Kidney (tissue), 14 donors: ENCODE results near the gene FOXRED1. TPM values are rescaled to one million over a fixed set of nuclear protein-coding genes. Genes with fewer than 3 reads are reported as not detected.
A peak's percentile ranks its signal among the peaks of the same experiment; 100 is the strongest.

Experiments
- DNase-seq, 5 donors: peaks; one replicate each; pipeline ENCODE4 v3.0.0-alpha.2; 2013 to 2020
- FAIRE-seq: peaks from 2 replicates; lab custom pipeline; 2012; peaks lifted over from hg19 to GRCh38; lab: Jason Lieb, UNC
- H3K27ac ChIP-seq, 2 donors: one replicate each; pipeline ENCODE4 v1.7.0; 2013; ENCODE audit warnings: low read depth in 2 of 2, low read length in 2 of 2, inconsistent platforms in 1 of 2
- H3K27me3 ChIP-seq: one replicate; pipeline ENCODE4 v1.7.1; 2013; ENCODE audit warnings: low read length, inconsistent platforms; ENCODE audit not compliant: control insufficient read depth, insufficient read depth
- H3K36me3 ChIP-seq, 3 donors: one replicate each; pipeline versions ENCODE4 v1.7.0 to v1.7.1; 2013; ENCODE audit warnings: low read length in 3 of 3, control low read depth in 1 of 3, inconsistent platforms in 1 of 3; ENCODE audit not compliant: insufficient read depth in 3 of 3, control insufficient read depth in 2 of 3
- H3K4me1 ChIP-seq, 3 donors: one replicate each; pipeline versions ENCODE4 v1.7.0 to v1.7.1; 2013; ENCODE audit warnings: low read length in 3 of 3, inconsistent platforms in 1 of 3, low read depth in 1 of 3; ENCODE audit not compliant: control insufficient read depth in 2 of 3, insufficient read depth in 2 of 3
- H3K4me3 ChIP-seq, 3 donors: one replicate each; pipeline versions ENCODE4 v1.7.0 to v1.8.1; 2013; ENCODE audit warnings: low read length in 3 of 3, control low read depth in 1 of 3, inconsistent platforms in 1 of 3
- H3K9ac ChIP-seq, 3 donors: one replicate each; pipeline versions ENCODE4 v1.7.0 to v1.7.1; 2013; ENCODE audit warnings: low read length in 3 of 3, control low read depth in 1 of 3, inconsistent platforms in 1 of 3
- H3K9me3 ChIP-seq, 3 donors: one replicate each; pipeline versions ENCODE4 v1.7.0 to v1.7.1; 2013; ENCODE audit warnings: low read length in 3 of 3, control low read depth in 1 of 3, inconsistent platforms in 1 of 3; ENCODE audit not compliant: control insufficient read depth in 2 of 3, insufficient read depth in 1 of 3
- intact Hi-C: fragments of 100-400 bp; cut with DNase I; formaldehyde crosslinking; loops from one replicate; pipeline ENCODE4 v1.11.1; 2022
- polyA plus RNA-seq: library from polyadenylated mRNA; stranded (reverse); fragments of 350-450 nt; fragmentation: Illumina TruSeq; extraction: RNeasy Lipid Tissue Mini Kit (QIAGEN cat#74804); gene quantifications from one replicate; pipeline ENCODE4 v1.2.3, GENCODE V29; 2014; ENCODE audit warnings: low read depth, low replicate concordance; ENCODE audit not compliant: insufficient read depth
- total RNA-seq: library from RNA; stranded (reverse); fragmentation: NEBNext Ultra II Directional; extraction: Animal tissue kit (Norgen Biotek cat#: 25700); gene quantifications from one replicate; pipeline ENCODE4 v1.2.1, GENCODE V29; 2021
- TF ChIP-seq, protein P1 (sequence below): IDR thresholded peaks from 3 replicates; pipeline ENCODE4 v1.5.1; 2012; ENCODE audit warnings: mild to moderate bottlenecking, moderate library complexity, borderline replicate concordance; ENCODE audit not compliant: insufficient read depth; ENCODE audit errors: extremely low read depth
- donor health status: control.
- donor health status: control.
- donor health status: control.
- donor health status: control.
- donor health status: control.
- donor health status: DM: yes; HTN: yes; CAD: no.
- donor health status: Normal renal cell carcinoma (clear cell type).

Gene FOXRED1
- total and polyA plus RNA-seq, 2 donors from 2014 or later = 21.5 to 37.1 TPM

DNA sequence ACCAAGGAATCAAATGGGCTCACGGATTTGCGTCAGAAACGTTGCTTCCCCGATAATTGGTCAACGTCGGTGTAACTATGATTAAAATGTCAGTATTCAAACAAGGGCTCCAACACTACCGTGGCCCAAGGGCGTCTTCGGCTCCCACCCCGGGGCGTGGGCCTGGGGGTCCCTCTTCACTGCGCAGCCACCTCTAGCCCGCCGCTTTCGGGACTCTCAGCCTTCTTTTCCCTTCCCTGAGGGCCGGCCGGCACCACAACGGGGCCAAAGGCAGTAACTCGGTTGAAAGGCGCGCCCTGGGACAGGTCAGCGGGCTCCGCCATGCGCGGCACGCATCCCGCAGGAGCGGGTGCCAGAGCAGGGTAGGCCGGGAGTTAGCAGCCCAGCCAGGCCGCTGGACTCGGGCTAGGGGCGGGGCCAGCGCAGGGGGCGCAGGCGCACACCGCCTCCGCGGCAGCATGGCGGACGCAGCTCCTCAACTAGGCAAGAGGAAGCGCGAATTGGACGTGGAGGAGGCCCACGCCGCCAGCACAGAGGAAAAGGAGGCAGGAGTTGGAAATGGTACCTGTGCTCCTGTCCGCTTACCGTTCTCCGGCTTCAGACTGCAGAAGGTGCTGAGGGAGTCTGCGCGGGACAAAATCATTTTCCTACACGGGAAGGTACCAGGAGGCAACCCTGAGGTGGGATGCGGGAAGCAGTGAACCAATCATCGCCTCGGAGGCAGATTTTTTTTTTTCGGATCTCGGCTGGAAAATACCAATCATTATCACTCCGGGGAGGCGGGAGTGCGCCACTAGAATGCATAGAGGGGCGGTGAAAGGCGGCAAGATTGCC is 34.9 kb downstream of the FOXRED1 start, which contains the start of gene DCPS:
Gene DCPS (plus strand): TSS at position 438 of the 834 bp plus-strand sequence. CDS start 21 bp downstream, at position 459.
- no peaks in the 10 kb centered on the region for H3K9me3 ChIP-seq
- TF ChIP-seq, protein P1, sequence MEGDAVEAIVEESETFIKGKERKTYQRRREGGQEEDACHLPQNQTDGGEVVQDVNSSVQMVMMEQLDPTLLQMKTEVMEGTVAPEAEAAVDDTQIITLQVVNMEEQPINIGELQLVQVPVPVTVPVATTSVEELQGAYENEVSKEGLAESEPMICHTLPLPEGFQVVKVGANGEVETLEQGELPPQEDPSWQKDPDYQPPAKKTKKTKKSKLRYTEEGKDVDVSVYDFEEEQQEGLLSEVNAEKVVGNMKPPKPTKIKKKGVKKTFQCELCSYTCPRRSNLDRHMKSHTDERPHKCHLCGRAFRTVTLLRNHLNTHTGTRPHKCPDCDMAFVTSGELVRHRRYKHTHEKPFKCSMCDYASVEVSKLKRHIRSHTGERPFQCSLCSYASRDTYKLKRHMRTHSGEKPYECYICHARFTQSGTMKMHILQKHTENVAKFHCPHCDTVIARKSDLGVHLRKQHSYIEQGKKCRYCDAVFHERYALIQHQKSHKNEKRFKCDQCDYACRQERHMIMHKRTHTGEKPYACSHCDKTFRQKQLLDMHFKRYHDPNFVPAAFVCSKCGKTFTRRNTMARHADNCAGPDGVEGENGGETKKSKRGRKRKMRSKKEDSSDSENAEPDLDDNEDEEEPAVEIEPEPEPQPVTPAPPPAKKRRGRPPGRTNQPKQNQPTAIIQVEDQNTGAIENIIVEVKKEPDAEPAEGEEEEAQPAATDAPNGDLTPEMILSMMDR = no peak
- H3K4me1 ChIP-seq = peaks cover 0 to 7% (median 0%) of the 10 kb centered on the region in 3 donors
- intact Hi-C loops = no loop called here
- FAIRE-seq (no peak), DNase-seq (peak; percentile 93 to 96 (median 96))
- peaks cover 0 to 2% (median 0%) of the 10 kb centered on the region in 3 donors for H3K36me3 ChIP-seq
- H3K27me3 ChIP-seq = no peaks in the 10 kb centered on the region
- peak within 1 kb of the TSS; percentile 91 to 99 (median 93) for H3K9ac ChIP-seq
- peak within 1 kb of the TSS; percentile 89 to 96 for H3K27ac ChIP-seq
- peak within 1 kb of the TSS; percentile 74 to 99 (median 97) for H3K4me3 ChIP-seq

DNA sequence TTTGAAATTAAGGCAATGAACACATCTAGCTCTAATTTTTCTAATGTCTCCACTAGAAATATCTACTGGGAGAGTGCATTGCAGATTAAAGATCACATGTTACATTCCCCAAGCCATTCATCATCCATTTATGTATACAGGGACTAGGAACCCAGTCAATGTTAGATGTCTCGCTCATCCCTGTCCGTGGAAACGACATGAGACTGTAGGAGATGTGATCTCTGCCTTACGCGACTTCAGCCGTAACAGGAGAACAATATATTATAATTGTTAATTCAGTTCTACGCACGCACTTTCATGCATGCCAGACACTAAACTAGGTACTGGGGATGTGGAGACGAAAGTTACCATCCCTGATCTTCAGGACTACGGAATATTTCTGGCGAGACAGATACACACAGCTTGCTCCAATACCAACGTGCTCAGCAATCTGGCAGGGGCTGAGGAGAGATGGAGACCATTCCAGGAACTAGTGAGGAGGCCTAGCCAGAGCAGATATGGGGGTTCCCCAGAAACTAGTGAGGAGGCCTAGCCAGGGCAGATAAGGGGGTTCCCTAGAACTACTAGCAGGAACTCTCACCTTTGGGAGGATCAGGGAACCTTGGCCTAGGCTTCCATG is 35.6 kb downstream of the FOXRED1 start:
- peak overlapping the region in 1 of 2 donors; percentile 96 for H3K27ac ChIP-seq
- H3K4me1 ChIP-seq = peaks cover 0 to 7% (median 0%) of the 10 kb centered on the region in 3 donors
- H3K27me3 ChIP-seq = no peaks in the 10 kb centered on the region
- DNase-seq = no peak
- intact Hi-C loops = no loop called here
- peak overlapping the region; percentile 74 to 99 (median 97) for H3K4me3 ChIP-seq
- H3K9ac ChIP-seq = peak overlapping the region; percentile 15 to 99 (median 91)
- peaks cover 0 to 2% (median 0%) of the 10 kb centered on the region in 3 donors for H3K36me3 ChIP-seq
- no peaks in the 10 kb centered on the region for H3K9me3 ChIP-seq
- no peak for FAIRE-seq
- TF ChIP-seq, protein P1 = no peak

DNA sequence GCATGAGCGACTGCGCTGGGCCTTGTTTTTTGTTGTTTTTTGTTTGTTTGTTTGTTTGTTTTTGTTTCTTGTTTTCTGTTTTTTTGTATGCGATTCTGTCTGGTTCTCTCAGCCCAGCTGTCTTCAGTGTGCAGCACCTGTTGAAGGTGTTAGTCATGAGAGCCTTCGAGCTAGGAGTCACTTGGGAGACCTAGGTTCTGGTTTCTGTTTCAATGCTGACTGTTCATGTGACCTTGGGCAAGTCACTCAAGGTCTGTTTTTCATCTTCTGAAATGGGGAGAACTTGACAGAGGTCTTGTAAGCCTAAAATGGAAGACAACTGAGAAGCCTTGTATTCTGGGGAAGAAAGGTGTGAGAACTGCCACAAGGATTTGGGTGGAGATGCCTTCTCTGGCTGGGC is 36.7 kb downstream of the FOXRED1 start:
- Histone ChIP-seq H3K27ac (no peak overlapping the region), H3K4me3 (no peak overlapping the region), H3K36me3 (peaks cover 0 to 2% (median 0%) of the 10 kb centered on the region in 3 donors), H3K4me1 (peaks cover 0 to 8% (median 0%) of the 10 kb centered on the region in 3 donors), H3K9me3 (no peaks in the 10 kb centered on the region), H3K9ac (no peak overlapping the region), H3K27me3 (no peaks in the 10 kb centered on the region)
- TF ChIP-seq, protein P1 = no peak
- no peak for DNase-seq
- no peak for FAIRE-seq
- intact Hi-C loops = no loop called here
